Fibroblast of the conjunctiva (primary cell): Measurements from ENCODE around the gene PCCA.
"Not testable (repeated sequence)": the region's sequence is repeated elsewhere in the genome, so short reads cannot be mapped to it uniquely, and the experiment has no call there.

Experiments
- DNase-seq: peaks from one replicate; pipeline ENCODE4 v3.0.0-alpha.2; 2010; ENCODE audit warnings: low read depth

The PCCA gene

DNA sequence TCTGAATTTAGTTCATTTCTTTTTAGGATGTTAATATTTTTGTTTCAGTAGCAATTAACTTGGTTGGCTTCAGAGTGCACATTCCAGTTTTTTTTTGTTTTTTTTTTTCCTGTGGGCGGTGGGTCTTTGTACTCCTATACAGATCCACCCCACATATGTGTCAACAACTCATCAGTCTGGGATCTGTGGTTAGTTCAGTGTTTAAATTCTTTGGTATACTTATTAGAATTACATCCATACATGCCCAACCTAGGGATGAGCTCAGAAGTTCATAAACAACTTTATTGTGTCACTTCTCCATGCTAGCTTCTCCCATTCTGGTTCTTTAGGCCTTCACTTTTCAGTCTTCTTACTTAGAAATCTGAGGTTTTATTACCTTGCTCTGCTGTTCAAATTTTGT lies 50.9 kb downstream of the PCCA start:
- no peak for DNase-seq

DNA sequence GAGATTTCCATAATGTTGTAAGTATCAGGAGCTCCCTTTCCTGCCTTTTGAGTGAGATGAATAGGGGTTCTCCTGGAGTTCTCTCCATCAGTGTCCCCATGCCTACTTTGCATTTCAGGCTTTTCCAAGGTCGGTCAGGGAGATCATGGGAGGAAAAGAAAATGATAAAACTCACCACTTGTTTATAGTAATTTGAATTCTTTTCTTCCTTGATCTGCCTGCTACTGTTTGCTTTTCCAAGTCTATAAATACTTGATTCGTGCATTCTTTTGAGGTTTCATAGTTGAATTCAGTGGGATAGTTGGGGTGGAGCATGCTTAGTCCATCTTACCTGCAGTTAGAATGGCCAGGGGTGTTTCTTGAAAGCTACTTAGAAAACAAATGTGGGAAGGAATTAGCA lies 51.5 kb downstream of the PCCA start:
- DNase-seq = no peak

DNA sequence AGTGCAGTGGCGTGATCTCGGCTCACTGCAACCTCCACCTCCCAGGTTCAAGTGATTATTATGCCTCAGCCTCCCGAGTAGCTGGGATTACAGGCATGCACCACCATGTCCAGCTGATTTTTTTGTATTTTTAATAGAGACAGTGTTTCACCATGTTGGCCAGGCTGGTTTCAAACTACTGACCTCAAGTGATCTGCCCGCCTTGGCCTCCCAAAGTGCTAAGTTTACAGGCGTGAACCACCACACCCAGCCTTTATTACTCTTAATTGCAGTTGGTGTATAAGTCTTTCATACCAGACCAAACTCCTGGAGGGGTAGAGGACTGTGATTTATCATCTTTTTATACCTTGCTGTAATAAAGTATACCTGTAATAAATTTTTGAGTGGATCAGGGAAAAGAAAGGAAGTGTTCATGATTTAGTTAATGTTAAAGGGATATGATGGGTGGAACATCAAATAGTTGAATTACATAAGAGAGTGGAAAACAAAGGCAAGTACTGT lies 52.6 kb downstream of the PCCA start:
- not testable (repeated sequence) for DNase-seq

DNA sequence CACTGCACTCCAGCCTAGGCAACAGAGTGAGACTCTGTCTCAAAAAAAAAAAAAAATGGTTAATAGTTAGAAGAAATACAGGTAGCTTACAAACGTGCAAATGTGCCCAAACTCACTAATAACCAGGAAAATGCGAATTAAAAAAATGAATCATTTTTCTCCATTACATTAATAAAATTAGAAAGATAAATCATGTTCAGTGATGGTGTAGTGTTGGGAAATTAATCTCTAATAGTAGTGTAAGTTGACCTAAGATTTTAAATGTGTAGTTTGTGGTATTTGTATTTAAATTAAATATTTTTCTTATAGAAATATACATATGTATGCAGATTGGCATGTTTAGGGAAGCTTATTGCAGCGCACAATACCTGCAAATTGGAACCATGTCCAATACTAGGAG lies 57.6 kb downstream of the PCCA start:
- DNase-seq = no peak

DNA sequence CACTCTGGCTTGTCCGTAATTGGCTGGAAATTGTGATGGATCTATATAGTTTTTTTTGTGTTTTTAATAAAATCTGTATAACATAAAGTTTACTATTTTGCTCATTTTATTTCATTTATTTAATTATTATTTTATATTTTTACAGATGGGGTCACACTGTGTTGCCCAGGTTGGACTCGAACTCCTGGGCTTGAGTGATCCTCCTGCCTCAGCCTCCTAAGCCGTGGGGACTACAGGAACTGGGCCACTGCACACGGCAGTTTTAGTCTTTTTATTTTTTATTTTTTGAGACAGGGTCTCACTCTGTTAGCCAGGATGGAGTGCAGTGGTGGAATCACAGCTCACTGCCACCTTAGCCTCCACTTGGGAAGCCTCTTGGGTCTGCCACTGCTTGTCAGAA lies 58.9 kb downstream of the PCCA start:
- DNase-seq = no peak

DNA sequence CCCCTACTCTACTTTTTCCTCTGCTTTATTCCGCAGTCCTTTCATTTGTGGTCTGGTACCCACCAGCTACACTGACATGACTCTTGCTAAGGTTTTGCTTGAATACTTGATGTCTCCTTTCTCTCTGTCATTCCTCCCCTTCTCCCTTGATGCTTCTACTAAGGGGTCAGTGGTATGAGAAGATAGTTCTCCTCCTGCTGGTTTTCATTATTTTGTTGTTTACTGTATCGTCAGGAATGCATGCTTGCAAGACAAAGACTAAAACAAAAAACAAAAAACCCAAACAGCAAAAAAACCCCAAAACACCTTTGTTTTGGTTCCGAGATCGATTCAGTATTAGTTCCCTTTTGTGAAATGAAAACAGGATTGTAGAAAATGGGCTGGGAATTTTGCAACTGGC lies 59.5 kb downstream of the PCCA start:
- DNase-seq = no peak

DNA sequence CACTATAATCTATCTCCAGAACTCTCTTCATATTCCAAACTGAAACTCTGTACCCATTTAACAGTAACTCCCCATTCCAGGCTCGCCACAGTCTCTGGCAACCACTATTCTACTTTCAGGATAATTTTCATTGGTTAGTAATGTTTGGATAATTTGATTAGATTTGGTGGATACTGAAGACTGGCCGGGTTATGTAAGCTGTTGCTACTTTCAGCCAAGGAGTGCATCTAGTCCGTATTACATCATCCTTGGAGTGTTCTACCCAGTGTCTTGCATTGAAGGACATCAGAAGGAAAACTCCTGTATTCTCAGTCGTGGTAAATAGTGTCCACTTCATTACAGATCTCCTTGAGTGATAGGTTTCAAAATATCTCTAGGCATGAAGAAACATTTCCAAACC lies 60.5 kb downstream of the PCCA start:
- no peak for DNase-seq

DNA sequence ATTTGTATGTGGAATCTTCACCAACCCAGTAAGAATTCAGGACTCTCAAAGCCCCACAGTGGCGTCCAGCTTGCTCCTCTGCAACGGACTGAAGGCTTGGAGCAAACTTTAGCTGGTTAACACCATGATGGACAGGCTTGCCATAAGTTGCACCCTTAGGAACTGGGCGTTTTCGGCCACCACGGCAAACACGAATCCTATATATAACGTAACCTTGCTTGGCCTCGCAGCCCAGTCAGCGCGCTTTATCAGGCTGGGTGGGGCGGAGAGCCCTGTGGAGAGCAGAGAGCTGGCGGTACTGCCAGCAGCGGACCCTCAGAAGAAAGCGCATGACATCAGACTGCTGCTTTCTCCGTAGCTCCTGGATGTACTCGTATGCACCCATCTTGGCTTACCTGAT lies 61.8 kb downstream of the PCCA start:
- DNase-seq = not testable (repeated sequence)

DNA sequence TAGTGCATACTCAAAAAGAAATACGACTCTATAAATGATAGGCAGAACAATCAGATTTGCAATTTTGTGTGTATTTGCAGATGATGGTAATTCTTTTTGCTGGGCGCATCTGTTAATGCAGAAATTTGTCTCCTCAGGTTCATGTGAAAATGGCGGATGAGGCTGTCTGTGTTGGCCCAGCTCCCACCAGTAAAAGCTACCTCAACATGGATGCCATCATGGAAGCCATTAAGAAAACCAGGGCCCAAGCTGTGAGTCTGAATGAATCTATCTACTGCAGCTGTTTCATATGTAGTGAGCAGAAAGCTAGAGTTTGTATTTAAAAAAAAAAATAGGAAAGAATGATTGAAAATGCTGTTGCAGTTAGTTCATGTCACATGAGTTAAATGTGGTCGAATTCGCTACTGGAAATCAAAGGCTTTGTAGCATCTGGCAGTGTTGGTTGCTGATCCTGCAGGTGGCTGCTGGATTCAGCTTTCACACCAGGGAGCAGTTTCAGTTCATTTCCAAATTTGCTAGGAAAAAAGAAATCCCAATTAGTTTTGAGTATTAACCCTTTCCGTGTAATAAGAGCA lies 66.0 kb downstream of the PCCA start:
- no peak for DNase-seq

DNA sequence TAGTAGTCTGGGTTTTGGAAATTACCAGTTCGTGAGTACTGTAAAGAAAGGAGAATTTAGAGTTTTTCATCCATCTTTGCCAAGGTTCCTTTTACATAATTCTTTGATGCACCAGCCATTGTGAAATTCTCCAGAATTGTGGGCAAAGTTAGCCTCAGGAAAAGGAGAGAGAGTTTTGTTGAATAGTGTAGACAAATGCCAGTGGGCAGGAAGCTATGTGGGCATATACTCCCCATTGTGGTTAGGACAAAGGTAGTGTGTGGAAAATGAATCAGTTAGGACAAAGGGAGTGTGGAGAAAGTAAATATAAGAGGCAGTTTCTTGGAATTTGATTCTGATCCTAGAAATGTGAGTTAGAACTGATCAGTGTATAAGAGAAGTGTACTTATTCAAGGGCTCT lies 67.9 kb downstream of the PCCA start:
- no peak for DNase-seq

DNA sequence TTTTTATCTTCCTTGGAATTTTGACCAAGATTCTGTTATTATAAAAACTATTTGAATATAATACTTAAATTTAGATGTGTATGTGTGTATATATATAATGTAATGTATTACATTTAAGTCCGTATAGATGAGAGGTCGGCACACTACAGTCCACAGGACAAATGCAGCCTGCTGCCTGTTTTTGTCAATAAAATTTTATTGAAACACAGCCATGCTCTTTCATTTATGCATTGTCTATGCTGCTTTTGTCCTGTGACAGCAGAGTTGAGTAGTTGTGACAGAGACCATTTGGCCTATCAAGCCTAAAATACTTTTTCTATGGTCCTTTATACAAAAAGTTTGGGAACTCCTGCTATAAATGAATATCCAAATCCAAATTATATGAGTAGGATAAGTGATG lies 69.7 kb downstream of the PCCA start:
- DNase-seq = no peak

DNA sequence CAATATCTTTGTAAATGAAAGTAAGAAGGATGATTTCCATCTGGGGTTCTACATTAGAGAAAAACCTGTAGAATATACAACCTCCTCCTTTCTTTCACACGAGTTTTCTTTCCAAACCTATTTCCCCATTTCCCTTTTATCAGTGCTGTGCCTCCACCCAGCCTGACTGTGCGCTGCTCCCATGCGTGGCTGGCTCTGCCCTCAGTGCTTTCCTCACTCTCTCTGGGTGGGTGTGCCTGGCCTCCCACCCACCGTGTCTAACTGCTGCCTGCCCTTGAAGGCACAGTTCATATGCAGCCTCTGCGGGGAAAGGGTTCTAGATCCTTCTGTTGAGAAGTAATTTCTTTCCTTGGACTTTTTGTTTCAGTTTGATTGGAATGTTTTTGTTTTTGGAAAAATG lies 70.7 kb downstream of the PCCA start:
- no peak for DNase-seq

DNA sequence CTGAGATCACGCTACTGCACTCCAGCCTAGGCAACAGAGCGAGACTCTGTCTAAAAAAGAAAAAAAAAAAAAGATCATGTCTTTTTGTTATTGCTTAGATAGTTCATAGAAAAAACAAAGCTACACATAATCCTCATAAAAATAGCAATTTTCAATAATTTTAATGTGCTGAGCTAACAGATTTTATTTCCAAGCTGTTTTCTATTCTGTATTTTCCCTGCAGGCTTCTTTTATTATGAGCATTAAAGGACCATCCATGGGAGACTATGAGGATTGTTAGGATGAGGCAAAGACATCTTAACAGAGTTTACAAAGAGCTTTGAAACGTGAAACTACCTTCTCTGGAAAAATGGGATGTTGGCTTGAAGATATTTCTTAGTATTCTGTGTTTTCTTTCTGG lies 71.6 kb downstream of the PCCA start:
- no peak for DNase-seq

DNA sequence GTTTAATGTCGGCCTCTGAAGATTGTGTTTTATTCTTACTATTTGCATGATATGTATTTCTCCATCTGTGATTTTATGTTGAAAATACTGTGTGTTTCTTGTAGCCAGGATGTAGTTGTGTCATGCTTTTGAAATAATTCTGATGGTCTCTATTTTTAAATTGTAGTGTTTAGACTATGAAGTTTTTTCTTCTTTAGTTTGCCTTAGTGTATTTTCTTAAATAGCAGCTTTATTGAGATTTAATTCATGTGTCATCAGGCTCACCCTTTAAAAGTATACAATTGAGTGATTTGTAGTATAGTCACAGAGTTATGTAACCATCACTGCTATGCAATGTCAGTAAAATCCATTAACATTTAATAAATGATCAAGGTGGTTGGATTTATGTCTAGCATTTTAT lies 74.5 kb downstream of the PCCA start:
- no peak for DNase-seq

DNA sequence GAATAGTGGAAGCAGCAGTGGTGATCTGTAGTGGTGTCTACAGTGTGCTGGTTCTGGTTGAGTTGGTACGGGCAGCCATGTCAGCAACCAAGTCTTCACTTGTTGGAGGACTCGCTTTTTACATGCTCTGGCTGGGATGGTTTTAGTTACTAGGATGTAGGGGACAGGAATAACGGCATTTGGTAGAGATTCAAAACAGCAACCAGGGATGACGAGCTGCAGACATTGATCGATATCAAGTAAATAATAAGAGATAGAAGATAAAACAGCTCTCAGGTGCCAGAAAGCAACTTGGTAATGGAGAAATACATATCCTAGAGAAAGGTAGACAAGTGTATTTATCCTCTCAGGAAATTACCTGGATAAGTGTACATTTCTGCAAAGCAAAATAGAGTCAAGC lies 84.3 kb downstream of the PCCA start:
- no peak for DNase-seq

DNA sequence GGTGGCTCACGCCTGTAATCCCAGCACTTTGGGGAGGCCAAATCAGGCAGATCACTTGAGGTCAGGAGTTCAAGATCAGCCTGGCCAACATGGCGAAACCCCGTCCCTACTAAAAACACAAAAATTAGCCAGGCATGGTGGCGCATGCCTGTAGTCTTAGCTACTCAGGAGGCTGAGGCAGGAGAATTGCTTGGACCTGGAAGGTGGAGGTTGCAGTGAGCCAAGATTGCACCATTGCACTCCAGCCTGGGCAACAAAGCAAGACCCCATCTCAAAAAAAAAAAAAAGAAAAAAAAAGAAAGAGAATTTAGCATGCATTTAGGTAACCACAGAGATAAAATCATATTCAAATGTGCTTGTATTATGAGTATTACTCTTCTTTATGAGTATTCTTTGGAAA lies 85.6 kb downstream of the PCCA start:
- DNase-seq = not testable (repeated sequence)

DNA sequence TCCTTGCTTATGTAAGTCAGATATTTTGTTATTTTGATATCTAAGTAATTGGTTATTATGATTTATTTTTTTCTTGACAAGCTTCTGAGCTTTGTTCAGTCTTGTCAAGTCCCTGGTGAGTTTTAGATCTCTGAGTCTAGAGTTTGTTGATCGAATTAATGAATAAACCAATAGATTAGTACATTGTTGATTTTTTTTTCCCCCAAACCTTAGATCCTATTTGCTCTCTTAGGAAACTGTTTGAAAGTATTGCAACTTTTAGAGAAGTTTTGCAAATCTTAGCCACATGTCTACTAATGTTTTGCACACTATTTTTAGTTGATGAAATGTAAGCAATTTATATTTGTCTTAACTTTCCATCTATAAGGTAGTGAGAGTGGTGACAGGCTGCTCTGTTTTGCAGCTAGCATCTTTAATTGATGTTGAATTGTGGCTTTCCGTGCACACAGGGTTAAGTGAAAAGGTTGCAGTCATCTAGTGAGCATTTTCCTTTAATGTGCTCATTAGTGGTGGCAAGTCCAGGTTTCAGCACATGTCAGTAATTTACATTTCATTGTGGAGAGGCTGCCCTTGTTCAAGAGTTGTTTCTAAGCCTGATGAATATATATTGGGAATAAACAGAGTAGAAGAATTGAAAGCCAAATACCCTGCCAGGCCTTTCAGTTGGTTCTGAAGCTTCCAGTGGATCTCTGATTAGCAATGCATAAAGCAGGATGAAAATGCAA lies 86.3 kb downstream of the PCCA start:
- no peak for DNase-seq

DNA sequence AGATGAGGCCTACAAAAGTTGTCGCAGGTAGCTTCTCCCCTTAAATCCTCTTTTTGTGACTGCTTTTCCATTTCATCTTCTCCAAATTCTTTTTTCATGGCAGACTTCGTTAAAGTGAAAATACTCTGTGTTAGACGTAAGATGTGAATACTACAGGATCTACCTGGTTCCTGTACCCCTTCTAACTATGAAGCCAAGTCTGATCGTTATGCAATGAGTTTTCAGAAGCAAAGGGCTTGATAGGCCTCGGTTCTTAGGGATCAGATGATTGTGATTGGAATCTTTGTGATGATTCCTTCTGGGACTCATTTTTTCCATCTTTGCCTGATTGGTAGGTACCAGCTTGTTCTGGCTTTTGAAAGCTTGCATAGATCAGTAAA lies 86.9 kb downstream of the PCCA start:
- DNase-seq = no peak

DNA sequence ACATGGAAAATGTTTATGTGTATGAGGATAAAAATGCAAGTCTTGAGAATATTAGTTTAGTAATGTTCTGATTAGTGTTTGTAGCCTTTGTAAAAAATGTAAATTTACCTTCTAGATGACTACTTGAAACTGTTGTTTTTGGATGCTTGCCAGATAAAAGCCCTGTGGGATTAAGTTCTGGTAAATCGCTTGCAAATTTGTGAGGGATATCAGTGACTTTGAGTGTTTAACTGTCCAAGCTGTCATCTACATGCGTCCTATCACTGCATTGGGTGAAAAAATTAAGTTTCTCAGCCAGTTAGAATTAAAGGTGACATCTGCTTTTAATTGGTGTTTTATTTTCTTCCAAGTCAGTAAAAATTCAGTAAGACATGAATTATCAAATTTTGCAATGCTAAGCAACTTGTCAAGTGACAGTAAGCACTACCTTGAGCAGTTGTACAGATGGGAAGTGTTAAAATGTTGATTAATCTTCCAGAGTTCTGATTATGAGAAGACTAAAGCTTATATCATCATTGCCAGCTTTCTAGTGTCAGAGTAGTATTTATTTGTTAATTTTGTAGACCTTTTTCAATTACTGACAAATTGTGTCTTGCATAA lies 88.0 kb downstream of the PCCA start:
- DNase-seq = peak; percentile 24

DNA sequence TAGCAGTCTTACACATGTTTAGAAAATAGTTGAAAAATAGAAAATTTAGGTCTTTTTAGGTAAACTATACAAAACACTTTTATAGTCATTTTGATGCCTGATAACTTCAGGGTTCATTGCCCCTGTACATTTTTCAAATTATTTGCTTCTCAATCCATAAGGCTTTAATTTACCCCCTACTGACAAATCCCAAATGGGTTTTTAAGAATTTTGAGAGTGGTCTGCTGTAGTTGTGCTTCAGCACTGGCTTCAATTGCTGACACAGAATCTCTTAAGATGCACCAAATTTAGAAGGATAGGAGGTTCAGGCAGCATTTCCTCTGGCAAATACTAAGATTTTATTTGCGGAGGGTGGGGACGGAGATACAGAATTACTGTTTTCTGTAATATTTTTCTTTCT lies 89.4 kb downstream of the PCCA start:
- no peak for DNase-seq

DNA sequence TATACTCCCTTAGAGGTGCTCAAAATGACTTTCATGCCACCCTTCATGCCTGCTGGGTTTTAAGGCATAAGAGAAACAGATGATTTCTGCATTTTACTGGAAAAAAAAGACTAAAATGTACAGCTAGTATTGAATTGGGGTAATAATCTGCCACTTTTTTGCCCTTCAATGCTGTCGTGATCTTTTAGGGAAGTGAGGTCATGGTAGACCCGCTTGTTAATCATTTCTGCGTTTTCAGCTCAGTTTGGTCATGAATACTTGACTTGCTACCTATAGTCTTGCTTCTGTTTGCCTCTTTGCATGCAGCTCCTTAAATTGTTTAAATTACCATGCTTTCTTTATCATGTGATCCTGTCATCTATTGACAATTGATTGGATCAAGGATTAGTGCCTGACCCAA lies 90.4 kb downstream of the PCCA start:
- DNase-seq = no peak

DNA sequence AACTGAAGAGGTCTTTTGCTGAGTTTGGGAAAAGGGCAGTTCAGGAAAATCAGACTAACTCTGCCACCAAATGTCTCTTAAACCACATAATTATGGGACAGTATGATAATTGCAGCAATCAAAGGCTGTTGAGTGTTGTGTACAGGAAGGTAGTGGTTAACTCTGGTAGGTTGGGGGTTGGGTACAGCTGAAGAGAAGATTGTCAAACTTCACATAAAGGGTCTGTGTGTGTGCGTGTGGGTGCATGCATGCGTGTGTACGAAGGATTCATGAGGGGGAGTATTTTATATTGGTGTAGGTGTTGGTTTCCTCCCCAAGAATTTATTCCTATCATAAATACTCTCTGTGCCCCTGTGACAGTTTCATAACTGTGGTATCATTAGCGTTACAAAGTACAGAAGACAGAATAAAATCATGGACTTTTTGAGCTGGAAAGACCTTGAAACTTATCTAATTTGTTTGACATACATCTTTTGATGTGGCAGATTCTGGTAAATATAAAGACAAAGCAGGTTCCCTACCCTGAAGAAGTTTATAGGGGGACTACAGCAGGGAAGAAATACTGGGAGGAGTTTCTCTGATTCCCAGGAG lies 94.1 kb downstream of the PCCA start:
- no peak for DNase-seq

DNA sequence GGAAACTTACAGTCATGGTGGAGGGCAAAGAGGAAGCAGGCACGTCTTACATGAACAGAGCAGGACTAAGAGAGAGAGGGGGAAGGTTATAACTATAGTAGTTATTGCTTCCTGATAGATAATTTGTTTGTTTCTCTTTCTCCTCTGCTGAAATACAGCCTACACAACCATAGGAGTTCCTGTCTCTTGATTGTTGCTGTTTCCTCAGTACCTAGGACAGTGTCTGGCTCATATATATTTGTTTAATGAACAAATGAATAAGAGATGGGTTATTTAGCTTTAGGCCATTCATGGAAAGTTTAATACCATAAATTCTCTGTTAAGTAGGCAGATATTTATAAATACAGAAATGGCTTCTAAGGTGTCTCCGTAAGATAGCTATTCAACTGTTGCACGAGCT lies 95.2 kb downstream of the PCCA start:
- no peak for DNase-seq
